ENCODE data around the gene PARD3.

- TF ChIP-seq, protein P1, sequence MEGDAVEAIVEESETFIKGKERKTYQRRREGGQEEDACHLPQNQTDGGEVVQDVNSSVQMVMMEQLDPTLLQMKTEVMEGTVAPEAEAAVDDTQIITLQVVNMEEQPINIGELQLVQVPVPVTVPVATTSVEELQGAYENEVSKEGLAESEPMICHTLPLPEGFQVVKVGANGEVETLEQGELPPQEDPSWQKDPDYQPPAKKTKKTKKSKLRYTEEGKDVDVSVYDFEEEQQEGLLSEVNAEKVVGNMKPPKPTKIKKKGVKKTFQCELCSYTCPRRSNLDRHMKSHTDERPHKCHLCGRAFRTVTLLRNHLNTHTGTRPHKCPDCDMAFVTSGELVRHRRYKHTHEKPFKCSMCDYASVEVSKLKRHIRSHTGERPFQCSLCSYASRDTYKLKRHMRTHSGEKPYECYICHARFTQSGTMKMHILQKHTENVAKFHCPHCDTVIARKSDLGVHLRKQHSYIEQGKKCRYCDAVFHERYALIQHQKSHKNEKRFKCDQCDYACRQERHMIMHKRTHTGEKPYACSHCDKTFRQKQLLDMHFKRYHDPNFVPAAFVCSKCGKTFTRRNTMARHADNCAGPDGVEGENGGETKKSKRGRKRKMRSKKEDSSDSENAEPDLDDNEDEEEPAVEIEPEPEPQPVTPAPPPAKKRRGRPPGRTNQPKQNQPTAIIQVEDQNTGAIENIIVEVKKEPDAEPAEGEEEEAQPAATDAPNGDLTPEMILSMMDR (IDR thresholded peaks at IDR 0.05; ENCODE audit: borderline replicate concordance, extremely low read depth, low read length, poor library complexity, severe bottlenecking), result no peak
- TF ChIP-seq EZH2 (IDR thresholded peaks at IDR 0.05; ENCODE audit: borderline replicate concordance, low read depth, low read length, severe bottlenecking), result no peak
Observed at GRCh38 chr10:34109495-34109894, 705.6 kb downstream of the PARD3 start.
